ENCODE data around the gene PSMD2.
A peak's percentile ranks its signal among the peaks of the same experiment; 100 is the strongest.

PSMD2 gene

GRCh38 chr3:184283681-184284080 lies 15.4 kb upstream of the PSMD2 start:
- no peak overlapping the region for H3K4me3 ChIP-seq (replicated peaks in 1 of 2; ENCODE audit: low read depth in 2 of 2, low read length in 2 of 2)
- DNase-seq (ENCODE audit: low read depth in 2 of 2): no peak
- TF ChIP-seq, protein P1, sequence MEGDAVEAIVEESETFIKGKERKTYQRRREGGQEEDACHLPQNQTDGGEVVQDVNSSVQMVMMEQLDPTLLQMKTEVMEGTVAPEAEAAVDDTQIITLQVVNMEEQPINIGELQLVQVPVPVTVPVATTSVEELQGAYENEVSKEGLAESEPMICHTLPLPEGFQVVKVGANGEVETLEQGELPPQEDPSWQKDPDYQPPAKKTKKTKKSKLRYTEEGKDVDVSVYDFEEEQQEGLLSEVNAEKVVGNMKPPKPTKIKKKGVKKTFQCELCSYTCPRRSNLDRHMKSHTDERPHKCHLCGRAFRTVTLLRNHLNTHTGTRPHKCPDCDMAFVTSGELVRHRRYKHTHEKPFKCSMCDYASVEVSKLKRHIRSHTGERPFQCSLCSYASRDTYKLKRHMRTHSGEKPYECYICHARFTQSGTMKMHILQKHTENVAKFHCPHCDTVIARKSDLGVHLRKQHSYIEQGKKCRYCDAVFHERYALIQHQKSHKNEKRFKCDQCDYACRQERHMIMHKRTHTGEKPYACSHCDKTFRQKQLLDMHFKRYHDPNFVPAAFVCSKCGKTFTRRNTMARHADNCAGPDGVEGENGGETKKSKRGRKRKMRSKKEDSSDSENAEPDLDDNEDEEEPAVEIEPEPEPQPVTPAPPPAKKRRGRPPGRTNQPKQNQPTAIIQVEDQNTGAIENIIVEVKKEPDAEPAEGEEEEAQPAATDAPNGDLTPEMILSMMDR (IDR thresholded peaks at IDR 0.05; ENCODE audit: low read depth, low read length): no peak

DNA sequence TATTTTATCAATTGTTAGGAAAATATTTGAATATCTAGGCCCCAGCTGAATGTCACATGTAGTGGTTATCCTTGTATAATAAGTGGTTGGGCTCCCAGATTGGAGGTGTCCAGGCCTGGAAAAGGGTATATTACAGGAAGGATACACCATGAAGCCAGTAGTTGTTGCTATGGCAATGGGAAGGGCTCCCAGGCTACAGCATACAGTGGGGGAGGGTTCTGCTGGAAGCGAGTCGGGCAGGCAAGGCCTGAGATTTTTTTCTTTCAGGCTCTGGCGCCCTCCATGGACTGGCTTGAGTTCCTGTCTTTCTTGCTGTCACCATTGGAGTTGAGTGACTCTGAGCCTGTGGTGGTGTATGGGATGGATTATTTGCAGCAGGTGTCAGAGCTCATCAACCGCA lies 14.3 kb upstream of the PSMD2 start:
- TF ChIP-seq, protein P1 (IDR thresholded peaks at IDR 0.05; ENCODE audit: low read depth, low read length): peak; percentile 49
- DNase-seq (ENCODE audit: low read depth in 2 of 2): peak; percentile 79 to 92
- no peak overlapping the region for H3K4me3 ChIP-seq (replicated peaks in 1 of 2; ENCODE audit: low read depth in 2 of 2, low read length in 2 of 2)

DNA sequence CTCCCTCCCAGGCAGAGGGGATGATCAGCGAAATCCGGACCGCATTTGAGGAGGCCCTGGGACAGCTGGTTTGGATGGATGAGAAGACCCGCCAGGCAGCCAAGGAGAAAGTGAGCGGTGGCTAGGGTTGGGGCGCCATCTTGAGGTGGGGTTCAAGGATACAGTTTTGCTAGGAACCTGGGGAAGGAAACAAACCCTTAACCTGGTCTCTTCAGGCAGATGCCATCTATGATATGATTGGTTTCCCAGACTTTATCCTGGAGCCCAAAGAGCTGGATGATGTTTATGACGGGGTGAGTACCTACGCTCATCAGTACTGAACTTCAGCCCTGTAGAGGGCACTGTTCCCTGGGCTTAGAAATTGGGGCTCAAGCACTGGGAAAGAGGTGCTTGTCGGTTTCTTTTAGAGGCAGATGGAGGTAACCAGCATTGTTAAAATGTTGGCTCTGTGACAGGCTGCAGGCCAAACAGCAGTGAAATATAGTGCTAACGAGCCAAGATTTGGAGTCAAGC lies 9.6 kb upstream of the PSMD2 start:
- TF ChIP-seq, protein P1 (IDR thresholded peaks at IDR 0.05; ENCODE audit: low read depth, low read length): peak; percentile 69
- DNase-seq (ENCODE audit: low read depth in 2 of 2): peak; percentile 60 to 64
- H3K4me3 ChIP-seq (replicated peaks in 1 of 2; ENCODE audit: low read depth in 2 of 2, low read length in 2 of 2): no peak overlapping the region

DNA sequence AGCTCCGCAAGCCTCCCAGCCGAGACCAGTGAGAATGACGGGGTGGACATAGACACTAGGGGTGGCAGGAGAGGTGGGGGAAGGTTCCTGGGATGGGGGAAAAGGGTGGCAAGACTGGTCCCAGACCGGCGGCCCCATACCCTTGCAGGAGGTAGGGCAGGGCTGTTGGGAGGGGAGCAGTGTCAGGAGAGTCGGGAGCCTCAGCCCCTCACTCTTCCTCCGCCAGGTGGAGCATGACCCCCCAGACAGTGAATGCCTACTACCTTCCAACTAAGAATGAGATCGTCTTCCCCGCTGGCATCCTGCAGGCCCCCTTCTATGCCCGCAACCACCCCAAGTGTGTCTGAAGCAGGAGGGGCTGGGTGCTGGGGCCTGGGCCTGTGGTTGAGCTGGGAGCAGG lies 8.7 kb upstream of the PSMD2 start:
- H3K4me3 ChIP-seq (replicated peaks in 1 of 2; ENCODE audit: low read depth in 2 of 2, low read length in 2 of 2): no peak overlapping the region
- TF ChIP-seq, protein P1 (IDR thresholded peaks at IDR 0.05; ENCODE audit: low read depth, low read length): no peak
- DNase-seq (ENCODE audit: low read depth in 2 of 2): no peak

DNA sequence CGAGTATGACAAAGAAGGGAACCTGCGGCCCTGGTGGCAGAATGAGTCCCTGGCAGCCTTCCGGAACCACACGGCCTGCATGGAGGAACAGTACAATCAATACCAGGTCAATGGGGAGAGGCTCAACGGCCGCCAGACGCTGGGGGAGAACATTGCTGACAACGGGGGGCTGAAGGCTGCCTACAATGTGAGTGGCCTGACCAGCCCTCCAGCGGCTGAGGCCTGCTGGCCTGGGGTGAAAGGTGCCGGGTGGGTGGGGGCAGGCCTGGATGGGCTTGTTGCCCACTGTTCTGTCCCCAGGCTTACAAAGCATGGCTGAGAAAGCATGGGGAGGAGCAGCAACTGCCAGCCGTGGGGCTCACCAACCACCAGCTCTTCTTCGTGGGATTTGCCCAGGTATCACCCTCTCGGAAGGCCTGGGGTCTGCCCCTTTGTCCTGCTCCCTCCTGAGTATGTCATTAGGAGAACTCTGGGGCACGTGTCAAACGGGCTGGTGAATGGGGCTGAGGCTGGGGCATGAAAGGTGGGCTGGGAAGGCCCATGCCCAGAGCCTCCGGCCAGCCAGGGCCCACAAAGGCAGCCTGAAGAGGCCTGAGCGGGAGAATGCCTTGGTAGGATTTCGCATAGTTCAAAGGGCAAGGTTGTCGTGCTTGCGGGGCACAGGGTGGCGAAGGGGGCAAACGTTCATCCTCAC lies 7.8 kb upstream of the PSMD2 start:
- TF ChIP-seq, protein P1 (IDR thresholded peaks at IDR 0.05; ENCODE audit: low read depth, low read length): no peak
- DNase-seq (ENCODE audit: low read depth in 2 of 2): no peak
- no peak overlapping the region for H3K4me3 ChIP-seq (replicated peaks in 1 of 2; ENCODE audit: low read depth in 2 of 2, low read length in 2 of 2)

DNA sequence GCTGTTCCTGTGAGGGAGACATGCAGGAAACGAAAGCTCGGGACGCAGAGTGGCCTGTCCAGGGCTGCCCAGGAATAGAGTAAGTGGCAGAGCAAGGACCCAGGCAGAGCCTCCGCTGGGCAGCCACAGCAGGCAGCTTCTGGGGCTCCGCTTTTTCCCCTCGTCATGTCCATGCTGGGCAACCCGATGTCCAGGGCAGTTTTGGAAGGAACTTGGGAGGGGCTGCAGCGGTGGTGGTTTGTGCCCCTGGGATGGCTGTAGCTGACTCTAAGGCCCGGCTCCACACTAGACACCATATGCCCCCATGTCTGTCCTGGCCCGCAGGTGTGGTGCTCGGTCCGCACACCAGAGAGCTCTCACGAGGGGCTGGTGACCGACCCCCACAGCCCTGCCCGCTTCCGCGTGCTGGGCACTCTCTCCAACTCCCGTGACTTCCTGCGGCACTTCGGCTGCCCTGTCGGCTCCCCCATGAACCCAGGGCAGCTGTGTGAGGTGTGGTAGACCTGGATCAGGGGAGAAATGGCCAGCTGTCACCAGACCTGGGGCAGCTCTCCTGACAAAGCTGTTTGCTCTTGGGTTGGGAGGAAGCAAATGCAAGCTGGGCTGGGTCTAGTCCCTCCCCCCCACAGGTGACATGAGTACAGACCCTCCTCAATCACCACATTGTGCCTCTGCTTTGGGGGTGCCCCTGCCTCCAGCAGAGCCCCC lies 7.1 kb upstream of the PSMD2 start:
- no peak overlapping the region for H3K4me3 ChIP-seq (replicated peaks in 1 of 2; ENCODE audit: low read depth in 2 of 2, low read length in 2 of 2)
- no peak for DNase-seq (ENCODE audit: low read depth in 2 of 2)
- TF ChIP-seq, protein P1 (IDR thresholded peaks at IDR 0.05; ENCODE audit: low read depth, low read length): no peak

Measured in cardiac fibroblast (primary cell).